NB4 (cell line): ENCODE results near the gene SIGLEC10.
"Not testable (repeated sequence)": the region's sequence is repeated elsewhere in the genome, so short reads cannot be mapped to it uniquely, and the experiment has no call there.

Source experiments
- CTCF ChIP-seq: IDR thresholded peaks from one replicate; pipeline ENCODE4 v1.5.1; 2012; ENCODE audit warnings: low read depth, low read length
- MYC ChIP-seq: IDR thresholded peaks from 2 replicates; pipeline ENCODE4 v1.6.1; 2011; ENCODE audit warnings: low read depth, low read length
- POLR2A ChIP-seq: IDR thresholded peaks from 2 replicates; pipeline ENCODE4 v1.6.1; 2011; ENCODE audit warnings: mild to moderate bottlenecking; ENCODE audit not compliant: insufficient read length; ENCODE audit errors: extremely low read depth

GRCh38 chr19:51397453-51397852 lies 20.0 kb downstream of the SIGLEC10 start:
- TF ChIP-seq CTCF, POLR2A, MYC: not testable (repeated sequence)
